Brain microvascular endothelial cell (primary cell): ENCODE data around the gene ATP8A2.

ENCODE experiments used
- DNase-seq: peaks from one replicate; pipeline ENCODE4 v3.0.0-alpha.2; 2020
- H3K27ac ChIP-seq: fragments of 250-450 bp; sonication (Bioruptor Pico); 2 replicates; pipeline ENCODE4 v1.5.1; 2020; ENCODE audit warnings: mild to moderate bottlenecking, moderate library complexity
- H3K27me3 ChIP-seq: fragments of 250-450 bp; sonication (Bioruptor Pico); replicated peaks from 2 replicates; pipeline ENCODE4 v1.5.1; 2020; ENCODE audit warnings: mild to moderate bottlenecking
- H3K36me3 ChIP-seq: fragments of 250-450 bp; sonication (Bioruptor Pico); replicated peaks from 2 replicates; pipeline ENCODE4 v1.5.1; 2020; ENCODE audit warnings: mild to moderate bottlenecking
- H3K4me3 ChIP-seq: 2 replicates; pipeline ENCODE4 v1.5.1; 2011; ENCODE audit warnings: low read depth, mild to moderate bottlenecking, control low read depth, low read length, moderate library complexity
- CTCF ChIP-seq: IDR thresholded peaks from 2 replicates; pipeline ENCODE4 v1.5.1; 2011; ENCODE audit warnings: low read depth, mild to moderate bottlenecking, moderate library complexity, low read length, control low read depth, inconsistent platforms; ENCODE audit errors: missing control alignments
- in situ Hi-C: cut with HindIII; loops from 2 replicates; pipeline ENCODE4 v1.10.0; 2017; ENCODE audit warnings: low sequenced_read_pairs, low pct_ligation_motif_present

Gene ATP8A2

DNA sequence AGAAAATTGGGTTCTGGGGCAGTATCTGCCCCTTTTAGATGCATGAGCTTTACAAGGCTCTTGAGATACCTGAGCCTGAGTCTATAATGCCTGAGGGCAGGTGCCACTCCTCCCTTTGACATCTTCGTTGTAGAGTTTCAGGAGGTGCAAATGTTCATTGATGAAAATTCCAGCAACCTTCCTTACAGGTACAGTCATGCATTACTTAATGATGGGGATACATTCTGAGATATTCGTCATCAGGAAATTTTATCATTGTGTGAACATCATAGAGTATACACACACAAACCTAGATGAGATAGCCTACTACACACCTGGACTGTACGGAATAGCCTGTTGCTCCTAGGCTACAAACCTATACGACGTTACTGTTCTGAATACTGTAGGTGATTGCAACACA, 370.0 kb downstream of the ATP8A2 start:
- no peaks in the 10 kb centered on the region for H3K36me3 ChIP-seq
- H3K4me3 ChIP-seq = no peak overlapping the region
- no peak for TF ChIP-seq CTCF
- in situ Hi-C loops = no loop called here
- no peak overlapping the region for H3K27ac ChIP-seq
- no peak for DNase-seq
- no peaks in the 10 kb centered on the region for H3K27me3 ChIP-seq

GRCh38 chr13:25742220-25742619, 370.4 kb downstream of the ATP8A2 start:
- no peaks in the 10 kb centered on the region for H3K36me3 ChIP-seq
- in situ Hi-C loops = no loop called here

DNA sequence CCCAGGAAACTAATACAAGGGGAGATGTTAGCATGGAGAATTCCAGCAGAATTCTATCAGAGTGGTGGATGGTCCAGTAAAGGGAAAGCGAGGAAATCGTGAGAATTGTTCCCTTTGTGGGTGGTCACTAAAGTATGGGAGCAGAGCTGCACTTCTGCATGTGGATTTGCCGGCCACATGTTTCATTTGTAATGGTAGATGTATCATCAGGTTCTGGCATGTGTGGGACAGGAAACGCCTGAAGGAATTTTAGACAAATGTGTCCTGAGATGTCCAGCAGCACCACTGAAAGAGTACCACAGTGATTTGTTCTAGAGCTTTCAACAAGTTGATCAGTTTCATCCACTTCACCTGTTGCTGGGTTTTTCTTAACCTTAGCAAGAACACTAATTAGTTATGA, 371.6 kb downstream of the ATP8A2 start:
- TF ChIP-seq CTCF = no peak
- Histone ChIP-seq H3K36me3 (no peaks in the 10 kb centered on the region), H3K27ac (no peak overlapping the region), H3K27me3 (no peaks in the 10 kb centered on the region), H3K4me3 (no peak overlapping the region)
- DNase-seq = no peak
- in situ Hi-C loops = no loop called here

More at GRCh38 chr13:25742220-25742619, 370.4 kb downstream of the ATP8A2 start:
- no peak for DNase-seq
- Histone ChIP-seq H3K4me3 (no peak overlapping the region), H3K27ac (no peak overlapping the region), H3K27me3 (no peaks in the 10 kb centered on the region)
- no peak for TF ChIP-seq CTCF

DNA sequence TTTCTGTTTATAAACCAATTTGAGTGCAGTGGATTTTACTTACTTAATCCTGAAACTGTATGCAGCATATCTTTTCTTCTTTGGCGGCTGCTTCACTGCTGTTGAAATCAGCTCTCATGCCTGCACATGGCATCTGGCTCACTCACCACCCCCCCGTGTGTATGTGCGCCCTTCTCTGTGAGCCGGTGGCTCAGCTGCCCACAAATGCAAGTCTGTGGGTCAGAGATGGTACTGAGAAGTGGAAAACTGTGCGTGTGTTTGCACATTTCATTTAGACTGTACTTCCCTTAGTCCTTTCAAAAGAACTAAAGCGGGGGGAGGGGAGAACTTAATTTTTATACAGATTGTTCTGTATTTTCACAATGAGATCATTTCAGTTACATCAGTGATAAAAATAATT, 372.4 kb downstream of the ATP8A2 start:
- Histone ChIP-seq H3K4me3 (no peak overlapping the region), H3K36me3 (no peaks in the 10 kb centered on the region), H3K27me3 (no peaks in the 10 kb centered on the region), H3K27ac (no peak overlapping the region)
- no peak for TF ChIP-seq CTCF
- in situ Hi-C loops = no loop called here
- no peak for DNase-seq

GRCh38 chr13:25746131-25746530, 374.4 kb downstream of the ATP8A2 start:
- no peaks in the 10 kb centered on the region for H3K27me3 ChIP-seq
- DNase-seq = no peak
- no peak for TF ChIP-seq CTCF
- no peak overlapping the region for H3K4me3 ChIP-seq
- no peaks in the 10 kb centered on the region for H3K36me3 ChIP-seq
- no peak overlapping the region for H3K27ac ChIP-seq
- in situ Hi-C loops = no loop called here

- no peak for TF ChIP-seq CTCF
- no peak overlapping the region for H3K4me3 ChIP-seq
- in situ Hi-C loops = no loop called here
- H3K36me3 ChIP-seq = no peaks in the 10 kb centered on the region
- peak; percentile 87 for DNase-seq
- no peaks in the 10 kb centered on the region for H3K27me3 ChIP-seq
- H3K27ac ChIP-seq = peak overlapping the region; percentile 49
Measured at GRCh38 chr13:25752957-25753551, 381.3 kb downstream of the ATP8A2 start.
